GM19468 (cell line): Measurements from ENCODE around the gene PLVAP.

Experiments used
- ATAC-seq: cut with Tn5 transposase; IDR thresholded peaks from one replicate; pipeline ENCODE4 v1.9.1; 2021; ENCODE audit warnings: mild to moderate bottlenecking, moderate library complexity, moderate number of reproducible peaks; ENCODE audit not compliant: unreplicated experiment; ENCODE audit errors: extremely low read depth

Gene PLVAP

GRCh38 chr19:17305216-17305516 is 72.0 kb downstream of the PLVAP start:
- no peak for ATAC-seq

- no peak for ATAC-seq
These were observed 72.5 kb downstream of the PLVAP start for GRCh38 chr19:17304386-17305215.

GRCh38 chr19:17303940-17304267 is 73.2 kb downstream of the PLVAP start:
- no peak for ATAC-seq

- ATAC-seq = peak; percentile 23
These were observed 73.8 kb downstream of the PLVAP start, which contains the start of gene ABHD8 for GRCh38 chr19:17303167-17303939. Gene ABHD8, minus strand, starts transcription at chr19:17303425. Its CDS starts 1,809 bp downstream, at chr19:17301616.

GRCh38 chr19:17302391-17303166 is 74.6 kb downstream of the PLVAP start:
- ATAC-seq = no peak
